Testis (tissue), 2 donors: ENCODE data around the gene KCTD13.

Experiments used
- POLR2A ChIP-seq: fragments of 450-650 bp; IDR thresholded peaks from one replicate; pipeline ENCODE4 v1.6.1; 2017; ENCODE audit warnings: antibody characterized with exemption, mild to moderate bottlenecking, moderate library complexity
- TF ChIP-seq, protein P1 (sequence below), 3 experiments: fragments of 450-650 bp in 2 of 3; fragments of 200-600 bp in 1 of 3; sonication (generic) in 1 of 3; IDR thresholded peaks; one replicate each; pipeline ENCODE4 v1.5.1; 2016 to 2019; ENCODE audit warnings: antibody characterized with exemption in 3 of 3, mild to moderate bottlenecking in 2 of 3, moderate library complexity in 1 of 3

DNA sequence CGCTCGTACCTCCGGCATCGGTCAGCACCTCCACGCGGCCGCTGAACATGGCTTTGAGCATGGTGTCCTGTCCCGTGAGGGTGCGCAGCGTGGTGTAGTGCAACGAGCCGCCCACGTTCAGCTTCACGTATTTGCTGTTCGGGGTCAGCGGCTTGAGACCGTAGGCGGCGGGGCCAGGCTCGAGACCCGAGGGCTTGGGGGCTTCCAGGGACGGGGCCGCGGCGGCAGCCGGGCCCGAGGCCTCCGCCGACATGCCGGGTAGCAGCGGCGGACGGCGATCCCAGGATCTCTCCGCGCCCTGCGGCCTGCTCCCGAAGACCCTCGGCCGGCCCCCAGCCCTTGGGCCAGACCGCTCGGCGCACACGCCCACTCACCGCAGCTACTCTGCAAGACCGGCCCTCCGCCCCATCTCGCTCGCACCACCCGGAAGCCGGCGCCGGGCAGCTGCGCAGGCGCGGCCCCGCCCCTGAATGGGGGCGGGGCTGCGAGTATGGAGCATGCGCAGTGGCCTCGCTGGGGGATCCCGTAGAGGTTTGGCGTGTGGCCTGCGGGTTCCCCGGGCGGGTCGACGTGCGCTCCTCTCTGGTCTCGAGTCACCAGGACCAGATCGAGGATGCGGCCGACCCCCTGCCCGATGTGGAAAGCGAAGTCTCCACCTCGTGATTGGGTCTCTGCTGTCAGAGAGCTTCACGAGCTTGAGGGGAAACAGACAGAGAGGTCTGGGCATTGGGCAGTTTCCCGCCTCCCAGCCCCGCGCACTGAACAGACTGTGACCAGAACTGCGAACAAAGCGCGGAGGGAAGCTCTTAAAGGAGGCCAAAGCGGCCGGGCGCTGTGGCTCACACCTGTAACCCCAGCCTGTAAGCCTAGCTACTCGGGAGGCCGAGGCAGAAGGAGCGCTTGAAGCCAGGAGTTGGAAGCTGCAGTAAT lies at the start of gene KCTD13:
- TF ChIP-seq POLR2A: peak; percentile 60
- TF ChIP-seq, protein P1, sequence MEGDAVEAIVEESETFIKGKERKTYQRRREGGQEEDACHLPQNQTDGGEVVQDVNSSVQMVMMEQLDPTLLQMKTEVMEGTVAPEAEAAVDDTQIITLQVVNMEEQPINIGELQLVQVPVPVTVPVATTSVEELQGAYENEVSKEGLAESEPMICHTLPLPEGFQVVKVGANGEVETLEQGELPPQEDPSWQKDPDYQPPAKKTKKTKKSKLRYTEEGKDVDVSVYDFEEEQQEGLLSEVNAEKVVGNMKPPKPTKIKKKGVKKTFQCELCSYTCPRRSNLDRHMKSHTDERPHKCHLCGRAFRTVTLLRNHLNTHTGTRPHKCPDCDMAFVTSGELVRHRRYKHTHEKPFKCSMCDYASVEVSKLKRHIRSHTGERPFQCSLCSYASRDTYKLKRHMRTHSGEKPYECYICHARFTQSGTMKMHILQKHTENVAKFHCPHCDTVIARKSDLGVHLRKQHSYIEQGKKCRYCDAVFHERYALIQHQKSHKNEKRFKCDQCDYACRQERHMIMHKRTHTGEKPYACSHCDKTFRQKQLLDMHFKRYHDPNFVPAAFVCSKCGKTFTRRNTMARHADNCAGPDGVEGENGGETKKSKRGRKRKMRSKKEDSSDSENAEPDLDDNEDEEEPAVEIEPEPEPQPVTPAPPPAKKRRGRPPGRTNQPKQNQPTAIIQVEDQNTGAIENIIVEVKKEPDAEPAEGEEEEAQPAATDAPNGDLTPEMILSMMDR (IDR thresholded peaks at IDR 0.05): no peak
